SK-N-SH (cell line): Measurements from ENCODE around the gene GDPD3. TPM values are rescaled to one million over a fixed set of nuclear protein-coding genes. Genes with fewer than 3 reads are reported as not detected.

Experiments used
- CTCF ChIA-PET: fragments of 300-600, 350-600 bp; formaldehyde crosslinking; extraction: SDS; loops from one replicate; lab custom pipeline; 2021; lab: Yijun Ruan, JAX
- POLR2A ChIA-PET: fragments of 350-600 bp; sonication (Branson Sonifier 250); formaldehyde crosslinking; extraction: SDS; loops from one replicate; lab custom pipeline; 2020; ENCODE audit warnings: antibody characterized with exemption, inconsistent platforms; lab: Yijun Ruan, JAX
- DNase-seq: peaks from one replicate; pipeline ENCODE4 v3.0.0; 2012
- H2AFZ ChIP-seq: fragments of 200-600 bp; sonication (generic); 2 replicates; pipeline ENCODE4 v1.8.1; 2016; ENCODE audit warnings: antibody characterized with exemption, mild to moderate bottlenecking, low read depth
- H3F3A ChIP-seq: fragments of 200-600 bp; sonication (generic); replicated peaks from 2 replicates; pipeline ENCODE3; 2016; ENCODE audit warnings: antibody characterized with exemption, mild to moderate bottlenecking; ENCODE audit not compliant: insufficient read depth
- H3K27ac ChIP-seq, 2 experiments: fragments of 200-500 bp in 1 of 2; fragments of 200-600 bp in 1 of 2; sonication (Bioruptor generic) in 1 of 2; sonication (generic), shearing (Covaris generic) in 1 of 2; 2 replicates each; pipeline versions ENCODE4 v1.5.1 to v1.6.1; 2014 to 2016; ENCODE audit warnings: low read depth in 2 of 2, inconsistent platforms in 1 of 2, low read length in 1 of 2, mild to moderate bottlenecking in 1 of 2, mixed read lengths in 1 of 2
- H3K27me3 ChIP-seq: fragments of 200-600 bp; sonication (generic), shearing (Covaris generic); 2 replicates; pipeline ENCODE4 v1.6.1; 2016; ENCODE audit warnings: mixed run types; ENCODE audit not compliant: insufficient read depth
- H3K36me3 ChIP-seq, 2 experiments: fragments of 200-500 bp in 1 of 2; fragments of 200-600 bp in 1 of 2; sonication (Bioruptor generic) in 1 of 2; sonication (generic) in 1 of 2; replicated peaks in 1 of 2; 2 replicates each; pipeline versions ENCODE3 to v1.5.1; 2014 to 2016; ENCODE audit warnings: low read length in 1 of 2, mild to moderate bottlenecking in 1 of 2; ENCODE audit not compliant: insufficient read depth in 2 of 2, control insufficient read depth in 1 of 2
- H3K4me1 ChIP-seq, 2 experiments: fragments of 200-500 bp in 1 of 2; fragments of 200-600 bp in 1 of 2; sonication (Bioruptor generic) in 1 of 2; sonication (generic), shearing (Covaris generic) in 1 of 2; 2 replicates each; pipeline versions ENCODE4 v1.5.1 to v1.6.1; 2014 to 2016; ENCODE audit warnings: low read depth in 1 of 2, low read length in 1 of 2, mixed run types in 1 of 2; ENCODE audit not compliant: insufficient read depth in 2 of 2, control insufficient read depth in 1 of 2
- H3K4me2 ChIP-seq: fragments of 200-600 bp; sonication (generic), shearing (Covaris generic); 2 replicates; pipeline ENCODE4 v1.6.1; 2017; ENCODE audit warnings: mixed run types
- H3K4me3 ChIP-seq, 2 experiments: fragments of 200-500 bp in 1 of 2; fragments of 200-600 bp in 1 of 2; sonication (Bioruptor generic) in 1 of 2; sonication (generic), shearing (Covaris generic) in 1 of 2; 2 replicates each; pipeline versions ENCODE4 v1.5.1 to v1.8.1; 2014 to 2016; ENCODE audit warnings: low read depth in 2 of 2, inconsistent platforms in 1 of 2, low read length in 1 of 2, mild to moderate bottlenecking in 1 of 2, mixed read lengths in 1 of 2, moderate library complexity in 1 of 2
- H3K79me2 ChIP-seq: fragments of 200-600 bp; sonication (generic); 2 replicates; pipeline ENCODE4 v1.8.1; 2017; ENCODE audit warnings: mild to moderate bottlenecking; ENCODE audit not compliant: insufficient read depth
- H3K9ac ChIP-seq: fragments of 200-600 bp; sonication (generic); 2 replicates; pipeline ENCODE4 v1.6.1; 2017; ENCODE audit warnings: mixed run types
- H3K9me2 ChIP-seq: fragments of 200-600 bp; sonication (generic); 2 replicates; pipeline ENCODE4 v1.6.1; 2017; ENCODE audit warnings: mixed run types
- H3K9me3 ChIP-seq: fragments of 200-600 bp; sonication (generic); 2 replicates; pipeline ENCODE4 v1.6.1; 2017; ENCODE audit warnings: mixed run types, mild to moderate bottlenecking, moderate library complexity
- H4K20me1 ChIP-seq: fragments of 200-600 bp; sonication (generic); 2 replicates; pipeline ENCODE4 v1.6.1; 2017; ENCODE audit warnings: mild to moderate bottlenecking, mixed run types; ENCODE audit not compliant: insufficient read depth
- CTCF ChIP-seq: fragments of 200-600 bp; sonication (generic); IDR thresholded peaks from 2 replicates; pipeline ENCODE4 v1.6.1; 2017; ENCODE audit warnings: antibody characterized with exemption, mild to moderate bottlenecking, moderate library complexity
- ELF1 ChIP-seq: IDR thresholded peaks from 2 replicates; pipeline ENCODE4 v1.4.0; 2012
- EP300 ChIP-seq, 2 experiments: IDR thresholded peaks; 2 replicates each; pipeline versions ENCODE4 v1.4.0 to v1.6.1; 2012; ENCODE audit warnings: borderline replicate concordance in 1 of 2, low read depth in 1 of 2, low read length in 1 of 2
- GATA2 ChIP-seq: sonication (generic); formaldehyde crosslinking; IDR thresholded peaks from 2 replicates; pipeline ENCODE4 v1.5.0; 2020; ENCODE audit warnings: mild to moderate bottlenecking, missing genetic modification reagents
- IRF3 ChIP-seq: fragments of 150-350 bp; IDR thresholded peaks from 2 replicates; pipeline ENCODE4 v1.6.1; 2016; ENCODE audit warnings: mild to moderate bottlenecking, low read depth, low read length
- MAX ChIP-seq: IDR thresholded peaks from 2 replicates; pipeline ENCODE4 v1.4.0; 2012; ENCODE audit warnings: low read depth
- RCOR1 ChIP-seq: fragments of 150-350 bp; IDR thresholded peaks from 2 replicates; pipeline ENCODE4 v1.6.1; 2017; ENCODE audit warnings: antibody characterized with exemption, low read length
- REST ChIP-seq: IDR thresholded peaks from 2 replicates; pipeline ENCODE4 v1.6.1; 2012; ENCODE audit warnings: mild to moderate bottlenecking, low read depth, low read length, moderate library complexity
- SIN3A ChIP-seq: IDR thresholded peaks from 2 replicates; pipeline ENCODE4 v1.6.1; 2012; ENCODE audit warnings: low read depth, mild to moderate bottlenecking, low read length, moderate library complexity, borderline replicate concordance
- TCF12 ChIP-seq: IDR thresholded peaks from 2 replicates; pipeline ENCODE4 v1.4.0; 2012
- USF2 ChIP-seq: fragments of 150-350 bp; IDR thresholded peaks from 2 replicates; pipeline ENCODE4 v1.6.1; 2017; ENCODE audit warnings: antibody characterized with exemption, low read length, low read depth, borderline replicate concordance
- WGBS: methylation state at CpG from one replicate; pipeline ENCODE4 v1.1.6; 2017; ENCODE audit warnings: low lambda C conversion rate; 5-methylcytosine and 5-hydroxymethylcytosine counted together
- polyA plus RNA-seq, 3 experiments: library from polyadenylated mRNA; depleted of rRNA; stranded (reverse); fragments of >200 nt; gene quantifications; 2 replicates each; pipeline ENCODE4 v1.2.3, GENCODE V29; 2012

Gene GDPD3
- polyA plus RNA-seq, 1 of the 3 experiments (the other 2 are of a cell fraction), result 2.3 TPM

- no peak for DNase-seq
- POLR2A ChIA-PET, result no interaction called here
- TF ChIP-seq EP300 (IDR thresholded peaks at IDR 0.05; ENCODE audit: borderline replicate concordance in 1 of 2, low read depth in 1 of 2, low read length in 1 of 2), result no peak
- no peak for TF ChIP-seq RCOR1
- TF ChIP-seq, all 33 proteins: peak for 0
- H3K4me2 ChIP-seq, result no peak overlapping the region
- no peak overlapping the region for H3K27ac ChIP-seq
- no peak overlapping the region for H3K4me3 ChIP-seq
- H3K27me3 ChIP-seq, result no peaks in the 10 kb centered on the region
- H3K4me1 ChIP-seq, result no peaks in the 10 kb centered on the region
- H4K20me1 ChIP-seq, result no peaks in the 10 kb centered on the region
- WGBS, result 36% methylated on average over 3 of the region's 3 CpGs
- no peaks in the 10 kb centered on the region for H3F3A ChIP-seq
- no peaks in the 10 kb centered on the region for H3K36me3 ChIP-seq
- CTCF ChIA-PET, result interaction anchor here (0.9 to 1.3 kb wide), 3 partner anchors 12 to 56 kb away, joined by 3 to 4 read pairs (median 3); partner anchors contain the start of gene TBX6
- no peaks in the 10 kb centered on the region; the same call in 1 of the 2 replicates for H3K9me3 ChIP-seq
- H3K9ac ChIP-seq, result no peak overlapping the region
- no peak overlapping the region for H2AFZ ChIP-seq
- H3K79me2 ChIP-seq, result no peaks in the 10 kb centered on the region
- H3K9me2 ChIP-seq, result no peaks in the 10 kb centered on the region
Observed at GRCh38 chr16:30147843-30148510, 34.6 kb upstream of the GDPD3 start.

GRCh38 chr16:30145657-30146056 is 32.3 kb upstream of the GDPD3 start:
- no peak for DNase-seq
- H3K4me1 ChIP-seq, result no peaks in the 10 kb centered on the region
- H3K9me3 ChIP-seq, result no peaks in the 10 kb centered on the region; the same call in 1 of the 2 replicates
- no peaks in the 10 kb centered on the region for H3K79me2 ChIP-seq
- H3K27ac ChIP-seq, result no peak overlapping the region
- ChIA-PET POLR2A (no interaction called here), CTCF (no interaction called here)
- no peaks in the 10 kb centered on the region for H3K9me2 ChIP-seq
- no peaks in the 10 kb centered on the region for H3F3A ChIP-seq
- H3K36me3 ChIP-seq, result no peaks in the 10 kb centered on the region
- TF ChIP-seq TCF12 (no peak), MAX (no peak), EP300 (IDR thresholded peaks at IDR 0.05; ENCODE audit: borderline replicate concordance in 1 of 2, low read depth in 1 of 2, low read length in 1 of 2) (no peak), SIN3A (no peak), ELF1 (no peak), CTCF (no peak), RCOR1 (no peak), IRF3 (no peak), REST (no peak), USF2 (no peak), GATA2 (no peak)
- WGBS, result 50% methylated on average over 1 of the region's 1 CpG
- H3K4me2 ChIP-seq, result no peak overlapping the region
- no peaks in the 10 kb centered on the region for H4K20me1 ChIP-seq
- no peak overlapping the region for H3K9ac ChIP-seq
- no peak overlapping the region for H3K4me3 ChIP-seq
- H3K27me3 ChIP-seq, result no peaks in the 10 kb centered on the region
- H2AFZ ChIP-seq, result no peak overlapping the region
